Measurements from ENCODE around the gene CACNA1H. TPM values are rescaled to one million over a fixed set of nuclear protein-coding genes. Genes with fewer than 3 reads are reported as not detected.

The CACNA1H gene
- total RNA-seq, 5 donors from 2014 or later (not counting 1 experiment from before 2014, with no cell fraction given): 3.4 to 8.2 (median 4.8) TPM

GRCh38 chr16:1151424-1152122, 1.3 kb upstream of the CACNA1H start:
- Histone ChIP-seq H3K4me1 (ENCODE audit: control insufficient read depth in 1 of 2, extremely low read depth in 1 of 2, insufficient read depth in 2 of 2, low read length in 2 of 2) (peaks cover 4 to 19% of the 10 kb centered on the region in 2 experiments), H3K27me3 (replicated peaks in 1 of 2; ENCODE audit: control insufficient read depth in 2 of 2, extremely low read depth in 1 of 2, insufficient read depth in 2 of 2, low read length in 1 of 2) (peaks cover 4 to 33% of the 10 kb centered on the region in 2 experiments), H3K9me3 (no peaks in the 10 kb centered on the region), H3K4me3 (ENCODE audit: control insufficient read depth in 1 of 2, extremely low read depth in 1 of 2, low read length in 1 of 2) (peak overlapping the region in 1 of 2 donors; percentile 38), H3K36me3 (ENCODE audit: control insufficient read depth in 2 of 2, extremely low read depth in 1 of 2, insufficient read depth in 1 of 2, low read length in 1 of 2) (no peaks in the 10 kb centered on the region), H3K27ac (ENCODE audit: low read length) (no peak overlapping the region)
- no peak for ATAC-seq (replicated peaks in 1 of 4)
- H3K4me3 Mint-ChIP-seq: peak overlapping the region; percentile 39 to 60 (median 56)
- H3K27ac Mint-ChIP-seq: peak overlapping the region in 1 of 2 donors; percentile 22
- DNase-seq: peak in 1 of 35 experiments; percentile 6
- H3K4me1 Mint-ChIP-seq: peaks cover 0 to 2% (median 2%) of the 10 kb centered on the region in 3 donors
- H3K9me3 Mint-ChIP-seq: no peaks in the 10 kb centered on the region
- CTCF ChIA-PET: no interaction called here
- 74% methylated on average over 9 of the region's 18 CpGs for WGBS (ENCODE audit: insufficient coverage)
- H3K27me3 Mint-ChIP-seq: peaks cover 0 to 17% of the 10 kb centered on the region in 2 donors
- H3K36me3 Mint-ChIP-seq: no peaks in the 10 kb centered on the region
- POLR2A ChIA-PET: no interaction called here

- H3K27me3 ChIP-seq (replicated peaks in 1 of 2; ENCODE audit: control insufficient read depth in 2 of 2, extremely low read depth in 1 of 2, insufficient read depth in 2 of 2, low read length in 1 of 2): peaks cover 4 to 37% of the 10 kb centered on the region in 2 experiments
- DNase-seq (peak in 34 of 35 experiments; percentile 33 to 71 (median 51)), ATAC-seq (replicated peaks in 1 of 4) (peak; percentile 60 to 76 (median 64))
- 13% methylated on average over 9 of the region's 40 CpGs for WGBS (ENCODE audit: insufficient coverage)
- POLR2A ChIA-PET: no interaction called here
- H3K4me3 ChIP-seq (ENCODE audit: control insufficient read depth in 1 of 2, extremely low read depth in 1 of 2, low read length in 1 of 2): peak overlapping the region in 1 of 2 donors; percentile 38
- Mint-ChIP-seq H3K4me1 (peaks cover 0 to 2% (median 2%) of the 10 kb centered on the region in 3 donors), H3K27me3 (peaks cover 0 to 19% of the 10 kb centered on the region in 2 donors), H3K27ac (no peak overlapping the region), H3K9me3 (no peaks in the 10 kb centered on the region), H3K36me3 (no peaks in the 10 kb centered on the region), H3K4me3 (peak overlapping the region; percentile 41 to 62 (median 56))
- H3K36me3 ChIP-seq (ENCODE audit: control insufficient read depth in 2 of 2, extremely low read depth in 1 of 2, insufficient read depth in 1 of 2, low read length in 1 of 2): no peaks in the 10 kb centered on the region
- CTCF ChIA-PET: no interaction called here
- H3K9me3 ChIP-seq: no peaks in the 10 kb centered on the region
- peaks cover 4 to 19% of the 10 kb centered on the region in 2 experiments for H3K4me1 ChIP-seq (ENCODE audit: control insufficient read depth in 1 of 2, extremely low read depth in 1 of 2, insufficient read depth in 2 of 2, low read length in 2 of 2)
- H3K27ac ChIP-seq (ENCODE audit: low read length): no peak overlapping the region
These were observed 725 bp upstream of the CACNA1H start for GRCh38 chr16:1152123-1152638.

- H3K9me3 Mint-ChIP-seq: no peaks in the 10 kb centered on the region
- ChIA-PET POLR2A (no interaction called here), CTCF (no interaction called here)
- no peaks in the 10 kb centered on the region for H3K36me3 Mint-ChIP-seq
- Histone ChIP-seq H3K4me1 (ENCODE audit: control insufficient read depth in 1 of 2, extremely low read depth in 1 of 2, insufficient read depth in 2 of 2, low read length in 2 of 2) (peaks cover 4 to 19% of the 10 kb centered on the region in 2 experiments), H3K36me3 (ENCODE audit: control insufficient read depth in 2 of 2, extremely low read depth in 1 of 2, insufficient read depth in 1 of 2, low read length in 1 of 2) (no peaks in the 10 kb centered on the region), H3K27ac (ENCODE audit: low read length) (no peak overlapping the region), H3K9me3 (no peaks in the 10 kb centered on the region), H3K27me3 (replicated peaks in 1 of 2; ENCODE audit: control insufficient read depth in 2 of 2, extremely low read depth in 1 of 2, insufficient read depth in 2 of 2, low read length in 1 of 2) (peaks cover 4 to 46% of the 10 kb centered on the region in 2 experiments), H3K4me3 (ENCODE audit: control insufficient read depth in 1 of 2, extremely low read depth in 1 of 2, low read length in 1 of 2) (no peak overlapping the region)
- DNase-seq: peak in 1 of 35 experiments; percentile 10
- peaks cover 0 to 19% of the 10 kb centered on the region in 2 donors for H3K27me3 Mint-ChIP-seq
- no peak for ATAC-seq (replicated peaks in 1 of 4)
- H3K4me3 Mint-ChIP-seq: no peak overlapping the region
- no peak overlapping the region for H3K27ac Mint-ChIP-seq
- WGBS (ENCODE audit: insufficient coverage): 4% methylated on average over 53 of the region's 94 CpGs
- peaks cover 0 to 2% (median 2%) of the 10 kb centered on the region in 3 donors for H3K4me1 Mint-ChIP-seq
These were observed 714 bp downstream of the CACNA1H start for GRCh38 chr16:1153480-1154160.

- peaks cover 4 to 51% of the 10 kb centered on the region in 2 experiments for H3K27me3 ChIP-seq (replicated peaks in 1 of 2; ENCODE audit: control insufficient read depth in 2 of 2, extremely low read depth in 1 of 2, insufficient read depth in 2 of 2, low read length in 1 of 2)
- Mint-ChIP-seq H3K4me1 (peaks cover 0 to 2% (median 2%) of the 10 kb centered on the region in 3 donors), H3K9me3 (no peaks in the 10 kb centered on the region), H3K4me3 (peak overlapping the region; percentile 13 to 31 (median 15)), H3K27ac (no peak overlapping the region), H3K27me3 (peaks cover 0 to 19% of the 10 kb centered on the region in 2 donors), H3K36me3 (no peaks in the 10 kb centered on the region)
- no peaks in the 10 kb centered on the region for H3K9me3 ChIP-seq
- WGBS (ENCODE audit: insufficient coverage): 47% methylated on average over 20 of the region's 31 CpGs
- ATAC-seq (replicated peaks in 1 of 4) (no peak), DNase-seq (no peak)
- H3K4me3 ChIP-seq (ENCODE audit: control insufficient read depth in 1 of 2, extremely low read depth in 1 of 2, low read length in 1 of 2): peak overlapping the region in 1 of 2 donors; percentile 23
- ChIA-PET POLR2A (no interaction called here), CTCF (no interaction called here)
- H3K36me3 ChIP-seq (ENCODE audit: control insufficient read depth in 2 of 2, extremely low read depth in 1 of 2, insufficient read depth in 1 of 2, low read length in 1 of 2): no peaks in the 10 kb centered on the region
- H3K27ac ChIP-seq (ENCODE audit: low read length): no peak overlapping the region
- peaks cover 4 to 19% of the 10 kb centered on the region in 2 experiments for H3K4me1 ChIP-seq (ENCODE audit: control insufficient read depth in 1 of 2, extremely low read depth in 1 of 2, insufficient read depth in 2 of 2, low read length in 2 of 2)
These were observed 1.5 kb downstream of the CACNA1H start for GRCh38 chr16:1154291-1154886.

- no peaks in the 10 kb centered on the region for H3K9me3 ChIP-seq
- Mint-ChIP-seq H3K4me1 (peaks cover 0 to 2% (median 2%) of the 10 kb centered on the region in 3 donors), H3K27me3 (peaks cover 0 to 23% of the 10 kb centered on the region in 2 donors), H3K9me3 (no peaks in the 10 kb centered on the region), H3K4me3 (no peak overlapping the region), H3K27ac (no peak overlapping the region), H3K36me3 (no peaks in the 10 kb centered on the region)
- H3K27me3 ChIP-seq (replicated peaks in 1 of 2; ENCODE audit: control insufficient read depth in 2 of 2, extremely low read depth in 1 of 2, insufficient read depth in 2 of 2, low read length in 1 of 2): peaks cover 4 to 56% of the 10 kb centered on the region in 2 experiments
- ChIA-PET POLR2A (no interaction called here), CTCF (no interaction called here)
- peaks cover 4 to 19% of the 10 kb centered on the region in 2 experiments for H3K4me1 ChIP-seq (ENCODE audit: control insufficient read depth in 1 of 2, extremely low read depth in 1 of 2, insufficient read depth in 2 of 2, low read length in 2 of 2)
- ATAC-seq (replicated peaks in 1 of 4) (no peak), DNase-seq (no peak)
- no peaks in the 10 kb centered on the region for H3K36me3 ChIP-seq (ENCODE audit: control insufficient read depth in 2 of 2, extremely low read depth in 1 of 2, insufficient read depth in 1 of 2, low read length in 1 of 2)
- no peak overlapping the region for H3K4me3 ChIP-seq (ENCODE audit: control insufficient read depth in 1 of 2, extremely low read depth in 1 of 2, low read length in 1 of 2)
- H3K27ac ChIP-seq (ENCODE audit: low read length): no peak overlapping the region
- 88% methylated on average over 18 of the region's 23 CpGs for WGBS (ENCODE audit: insufficient coverage)
These were observed 2.0 kb downstream of the CACNA1H start for GRCh38 chr16:1154887-1155331.

- ChIA-PET POLR2A (no interaction called here), CTCF (no interaction called here)
- Histone ChIP-seq H3K4me3 (ENCODE audit: control insufficient read depth in 1 of 2, extremely low read depth in 1 of 2, low read length in 1 of 2) (no peak overlapping the region), H3K27ac (ENCODE audit: low read length) (no peak overlapping the region), H3K36me3 (ENCODE audit: control insufficient read depth in 2 of 2, extremely low read depth in 1 of 2, insufficient read depth in 1 of 2, low read length in 1 of 2) (no peaks in the 10 kb centered on the region), H3K4me1 (ENCODE audit: control insufficient read depth in 1 of 2, extremely low read depth in 1 of 2, insufficient read depth in 2 of 2, low read length in 2 of 2) (peaks cover 4 to 19% of the 10 kb centered on the region in 2 experiments), H3K9me3 (no peaks in the 10 kb centered on the region), H3K27me3 (replicated peaks in 1 of 2; ENCODE audit: control insufficient read depth in 2 of 2, extremely low read depth in 1 of 2, insufficient read depth in 2 of 2, low read length in 1 of 2) (peaks cover 4 to 60% of the 10 kb centered on the region in 2 experiments)
- peaks cover 0 to 2% (median 2%) of the 10 kb centered on the region in 3 donors for H3K4me1 Mint-ChIP-seq
- H3K9me3 Mint-ChIP-seq: no peaks in the 10 kb centered on the region
- DNase-seq (no peak), ATAC-seq (replicated peaks in 1 of 4) (no peak)
- H3K36me3 Mint-ChIP-seq: no peaks in the 10 kb centered on the region
- no peak overlapping the region for H3K27ac Mint-ChIP-seq
- H3K4me3 Mint-ChIP-seq: no peak overlapping the region
- H3K27me3 Mint-ChIP-seq: peaks cover 0 to 26% of the 10 kb centered on the region in 2 donors
- WGBS (ENCODE audit: insufficient coverage): 86% methylated on average over 19 of the region's 20 CpGs
These were observed 2.6 kb downstream of the CACNA1H start for GRCh38 chr16:1155353-1156054.
